ENCODE results near the gene LAMTOR1.

GRCh38 chr11:72075109-72075508 is 28.0 kb downstream of the LAMTOR1 start:
- TF ChIP-seq EZH2phosphoT487 (IDR thresholded peaks at IDR 0.05; ENCODE audit: borderline replicate concordance, low read length) = no peak
- TF ChIP-seq CTCF (conservative IDR thresholded peaks at IDR 0.05; ENCODE audit: low read depth, low read length) = peak; percentile 41
- TF ChIP-seq EZH2 (IDR thresholded peaks at IDR 0.05; ENCODE audit: low read length, unreplicated experiment) = no peak
